ENCODE results near the gene PPM1H. TPM values are rescaled to one million over a fixed set of nuclear protein-coding genes. Genes with fewer than 3 reads are reported as not detected.

PPM1H gene
- total and polyA plus RNA-seq, 10 of the 15 experiments (the other 5 are each of a cell fraction or from before 2014, with no cell fraction given): 0.11 to 0.83 (median 0.49) TPM

DNA sequence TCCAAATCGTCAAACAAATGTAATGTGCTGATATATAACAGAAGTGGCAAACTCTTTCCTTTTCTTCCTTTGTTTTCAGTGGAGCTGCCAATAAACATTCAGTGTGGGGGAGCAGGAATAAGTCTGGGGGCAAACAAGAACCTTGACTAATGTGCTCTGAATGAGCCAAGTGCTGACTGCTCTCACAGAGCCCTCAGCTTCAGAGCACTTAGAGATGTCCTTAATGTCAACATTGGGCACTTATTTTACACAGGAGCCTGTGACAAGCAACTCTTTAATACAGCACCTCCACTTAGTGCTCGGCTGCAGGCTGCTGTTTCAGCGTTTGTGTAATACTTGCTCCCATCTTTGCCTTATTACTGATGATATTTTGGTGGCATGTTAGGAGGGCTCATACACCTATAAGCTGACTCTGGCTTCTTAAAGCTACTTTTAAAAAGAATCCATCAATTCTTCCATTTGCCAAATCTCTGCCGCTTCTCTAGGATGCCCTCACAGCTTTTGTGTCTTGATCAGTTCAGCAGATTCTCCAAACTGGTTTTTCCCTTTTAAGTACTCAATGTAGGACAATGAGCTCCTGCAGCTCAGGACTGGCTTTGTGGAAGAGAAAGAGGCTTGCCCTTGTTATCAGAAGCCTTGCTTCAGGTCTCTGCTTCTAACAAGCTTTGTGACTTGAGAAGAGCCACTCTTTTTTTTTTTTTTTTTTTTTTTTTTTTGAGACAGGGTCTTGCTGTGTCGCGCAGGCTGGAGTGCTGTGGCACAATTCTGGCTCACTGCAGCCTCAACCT, 261.7 kb downstream of the PPM1H start (continued):
- TF ChIP-seq, protein P1, sequence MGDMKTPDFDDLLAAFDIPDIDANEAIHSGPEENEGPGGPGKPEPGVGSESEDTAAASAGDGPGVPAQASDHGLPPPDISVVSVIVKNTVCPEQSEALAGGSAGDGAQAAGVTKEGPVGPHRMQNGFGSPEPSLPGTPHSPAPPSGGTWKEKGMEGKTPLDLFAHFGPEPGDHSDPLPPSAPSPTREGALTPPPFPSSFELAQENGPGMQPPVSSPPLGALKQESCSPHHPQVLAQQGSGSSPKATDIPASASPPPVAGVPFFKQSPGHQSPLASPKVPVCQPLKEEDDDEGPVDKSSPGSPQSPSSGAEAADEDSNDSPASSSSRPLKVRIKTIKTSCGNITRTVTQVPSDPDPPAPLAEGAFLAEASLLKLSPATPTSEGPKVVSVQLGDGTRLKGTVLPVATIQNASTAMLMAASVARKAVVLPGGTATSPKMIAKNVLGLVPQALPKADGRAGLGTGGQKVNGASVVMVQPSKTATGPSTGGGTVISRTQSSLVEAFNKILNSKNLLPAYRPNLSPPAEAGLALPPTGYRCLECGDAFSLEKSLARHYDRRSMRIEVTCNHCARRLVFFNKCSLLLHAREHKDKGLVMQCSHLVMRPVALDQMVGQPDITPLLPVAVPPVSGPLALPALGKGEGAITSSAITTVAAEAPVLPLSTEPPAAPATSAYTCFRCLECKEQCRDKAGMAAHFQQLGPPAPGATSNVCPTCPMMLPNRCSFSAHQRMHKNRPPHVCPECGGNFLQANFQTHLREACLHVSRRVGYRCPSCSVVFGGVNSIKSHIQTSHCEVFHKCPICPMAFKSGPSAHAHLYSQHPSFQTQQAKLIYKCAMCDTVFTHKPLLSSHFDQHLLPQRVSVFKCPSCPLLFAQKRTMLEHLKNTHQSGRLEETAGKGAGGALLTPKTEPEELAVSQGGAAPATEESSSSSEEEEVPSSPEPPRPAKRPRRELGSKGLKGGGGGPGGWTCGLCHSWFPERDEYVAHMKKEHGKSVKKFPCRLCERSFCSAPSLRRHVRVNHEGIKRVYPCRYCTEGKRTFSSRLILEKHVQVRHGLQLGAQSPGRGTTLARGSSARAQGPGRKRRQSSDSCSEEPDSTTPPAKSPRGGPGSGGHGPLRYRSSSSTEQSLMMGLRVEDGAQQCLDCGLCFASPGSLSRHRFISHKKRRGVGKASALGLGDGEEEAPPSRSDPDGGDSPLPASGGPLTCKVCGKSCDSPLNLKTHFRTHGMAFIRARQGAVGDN (IDR thresholded peaks at IDR 0.05): no peak
- no peak for TF ChIP-seq TARDBP (IDR thresholded peaks at IDR 0.05; ENCODE audit: borderline replicate concordance)
- no peak for TF ChIP-seq EGR1 (IDR thresholded peaks at IDR 0.05; ENCODE audit: borderline replicate concordance in 1 of 2, low read depth in 2 of 2, low read length in 2 of 2)
- TF ChIP-seq BCL3 (IDR thresholded peaks at IDR 0.05; ENCODE audit: borderline replicate concordance, insufficient read depth, low read depth, low read length, poor library complexity, severe bottlenecking): no peak
- no peak for TF ChIP-seq STAT3 (IDR thresholded peaks at IDR 0.05; ENCODE audit: low read depth, low read length)

All from GM12878 (cell line).